Measurements from ENCODE around the gene ARG2.

DNA sequence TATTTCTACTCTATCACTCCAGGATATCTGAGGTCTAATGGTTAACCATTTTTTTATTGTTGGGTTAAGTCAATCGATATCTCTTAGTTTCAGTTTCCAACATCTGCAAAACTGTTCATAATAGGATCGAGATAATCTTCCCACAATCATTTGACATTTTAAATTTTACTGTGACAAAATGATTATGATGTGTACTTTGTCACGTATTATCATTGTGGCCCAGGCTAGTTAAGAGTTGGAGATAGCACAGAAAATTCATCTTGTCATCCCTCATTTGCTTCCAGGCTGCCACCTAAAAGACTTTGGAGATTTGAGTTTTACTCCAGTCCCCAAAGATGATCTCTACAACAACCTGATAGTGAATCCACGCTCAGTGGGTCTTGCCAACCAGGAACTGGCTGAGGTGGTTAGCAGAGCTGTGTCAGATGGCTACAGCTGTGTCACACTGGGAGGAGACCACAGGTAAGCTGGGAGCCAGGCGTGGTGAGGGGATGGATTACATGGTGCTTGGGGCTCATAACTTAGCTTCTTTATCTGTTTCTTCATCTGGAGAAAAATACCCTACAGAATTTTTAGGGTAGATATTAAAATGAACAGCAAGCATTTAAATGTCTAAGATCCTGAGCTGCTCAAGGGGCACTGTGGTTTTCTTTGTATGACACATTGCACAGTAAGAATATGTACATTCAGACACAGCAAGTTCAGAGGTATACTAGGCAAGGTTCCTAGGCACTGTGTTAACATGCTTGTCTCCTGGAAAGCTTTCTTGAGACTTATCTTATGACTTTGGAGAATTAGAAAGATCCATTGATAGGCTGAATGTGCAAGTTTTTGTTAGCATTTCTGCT is 22.4 kb downstream of the ARG2 start:
- TF ChIP-seq, protein P1, sequence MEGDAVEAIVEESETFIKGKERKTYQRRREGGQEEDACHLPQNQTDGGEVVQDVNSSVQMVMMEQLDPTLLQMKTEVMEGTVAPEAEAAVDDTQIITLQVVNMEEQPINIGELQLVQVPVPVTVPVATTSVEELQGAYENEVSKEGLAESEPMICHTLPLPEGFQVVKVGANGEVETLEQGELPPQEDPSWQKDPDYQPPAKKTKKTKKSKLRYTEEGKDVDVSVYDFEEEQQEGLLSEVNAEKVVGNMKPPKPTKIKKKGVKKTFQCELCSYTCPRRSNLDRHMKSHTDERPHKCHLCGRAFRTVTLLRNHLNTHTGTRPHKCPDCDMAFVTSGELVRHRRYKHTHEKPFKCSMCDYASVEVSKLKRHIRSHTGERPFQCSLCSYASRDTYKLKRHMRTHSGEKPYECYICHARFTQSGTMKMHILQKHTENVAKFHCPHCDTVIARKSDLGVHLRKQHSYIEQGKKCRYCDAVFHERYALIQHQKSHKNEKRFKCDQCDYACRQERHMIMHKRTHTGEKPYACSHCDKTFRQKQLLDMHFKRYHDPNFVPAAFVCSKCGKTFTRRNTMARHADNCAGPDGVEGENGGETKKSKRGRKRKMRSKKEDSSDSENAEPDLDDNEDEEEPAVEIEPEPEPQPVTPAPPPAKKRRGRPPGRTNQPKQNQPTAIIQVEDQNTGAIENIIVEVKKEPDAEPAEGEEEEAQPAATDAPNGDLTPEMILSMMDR (IDR thresholded peaks at IDR 0.05; ENCODE audit: low read depth, low read length, missing input control) = no peak
- no peak for TF ChIP-seq YY1 (IDR thresholded peaks at IDR 0.05)
- TF ChIP-seq RAD21 (IDR thresholded peaks at IDR 0.05) = no peak
- TF ChIP-seq JUND (IDR thresholded peaks at IDR 0.05) = no peak
- no peak for TF ChIP-seq GABPA (IDR thresholded peaks at IDR 0.05 in 1 of 2, conservative IDR thresholded peaks at IDR 0.05 in 1 of 2)
- TF ChIP-seq, protein P2, sequence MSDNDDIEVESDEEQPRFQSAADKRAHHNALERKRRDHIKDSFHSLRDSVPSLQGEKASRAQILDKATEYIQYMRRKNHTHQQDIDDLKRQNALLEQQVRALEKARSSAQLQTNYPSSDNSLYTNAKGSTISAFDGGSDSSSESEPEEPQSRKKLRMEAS (IDR thresholded peaks at IDR 0.05) = no peak

Measured in liver (tissue), 3 donors.